IPS-20b (cell line): Measurements from ENCODE around the gene ENGASE.

Source experiments
- H3K27ac ChIP-seq: one replicate; pipeline ENCODE4 v1.5.1; 2013; ENCODE audit warnings: low read length
- H3K27me3 ChIP-seq: 2 replicates; pipeline ENCODE4 v1.6.1; 2013; ENCODE audit warnings: mild to moderate bottlenecking, low read length, inconsistent platforms; ENCODE audit not compliant: insufficient read depth
- H3K36me3 ChIP-seq: 2 replicates; pipeline ENCODE4 v1.6.1; 2013; ENCODE audit warnings: low read depth, mild to moderate bottlenecking, inconsistent platforms, low read length, moderate library complexity; ENCODE audit not compliant: insufficient read depth
- H3K4me1 ChIP-seq: 2 replicates; pipeline ENCODE4 v1.6.1; 2013; ENCODE audit warnings: mild to moderate bottlenecking, control low read depth, inconsistent platforms, low read length, moderate library complexity; ENCODE audit not compliant: insufficient read depth
- H3K4me3 ChIP-seq: 2 replicates; pipeline ENCODE4 v1.5.1; 2013; ENCODE audit warnings: mild to moderate bottlenecking, low read length, inconsistent platforms
- H3K9ac ChIP-seq: 2 replicates; pipeline ENCODE4 v1.6.1; 2013; ENCODE audit warnings: low read depth, mild to moderate bottlenecking, inconsistent platforms, low read length, moderate library complexity
- H3K9me3 ChIP-seq: 2 replicates; pipeline ENCODE4 v1.6.1; 2013; ENCODE audit warnings: mild to moderate bottlenecking, low read depth, low read length, inconsistent platforms; ENCODE audit not compliant: insufficient read depth

Gene ENGASE

GRCh38 chr17:79085921-79086551, 11.4 kb downstream of the ENGASE start:
- no peak overlapping the region for H3K27ac ChIP-seq
- H3K4me1 ChIP-seq: no peaks in the 10 kb centered on the region
- no peak overlapping the region for H3K4me3 ChIP-seq
- H3K27me3 ChIP-seq: no peaks in the 10 kb centered on the region
- H3K9ac ChIP-seq: no peak overlapping the region
- H3K36me3 ChIP-seq: no peaks in the 10 kb centered on the region
- H3K9me3 ChIP-seq: no peaks in the 10 kb centered on the region

- Histone ChIP-seq H3K27ac (no peak overlapping the region), H3K9ac (no peak overlapping the region), H3K9me3 (no peaks in the 10 kb centered on the region), H3K4me3 (no peak overlapping the region), H3K4me1 (no peaks in the 10 kb centered on the region), H3K36me3 (no peaks in the 10 kb centered on the region), H3K27me3 (no peaks in the 10 kb centered on the region)
Measured at GRCh38 chr17:79086609-79087427, 12.2 kb downstream of the ENGASE start.

- Histone ChIP-seq H3K9ac (no peak overlapping the region), H3K4me3 (no peak overlapping the region), H3K9me3 (no peaks in the 10 kb centered on the region), H3K27ac (no peak overlapping the region), H3K27me3 (no peaks in the 10 kb centered on the region), H3K36me3 (no peaks in the 10 kb centered on the region), H3K4me1 (no peaks in the 10 kb centered on the region)
Measured at GRCh38 chr17:79087428-79088143, 13.0 kb downstream of the ENGASE start.

GRCh38 chr17:79088247-79088996, 13.8 kb downstream of the ENGASE start:
- H3K9me3 ChIP-seq: no peaks in the 10 kb centered on the region
- no peaks in the 10 kb centered on the region for H3K4me1 ChIP-seq
- H3K36me3 ChIP-seq: no peaks in the 10 kb centered on the region
- H3K27me3 ChIP-seq: no peaks in the 10 kb centered on the region
- H3K9ac ChIP-seq: no peak overlapping the region
- H3K4me3 ChIP-seq: no peak overlapping the region
- H3K27ac ChIP-seq: no peak overlapping the region

- Histone ChIP-seq H3K27ac (no peak overlapping the region), H3K36me3 (no peaks in the 10 kb centered on the region), H3K9ac (no peak overlapping the region), H3K27me3 (no peaks in the 10 kb centered on the region), H3K4me1 (no peaks in the 10 kb centered on the region), H3K9me3 (no peaks in the 10 kb centered on the region), H3K4me3 (no peak overlapping the region)
Measured at GRCh38 chr17:79088997-79089328, 14.3 kb downstream of the ENGASE start.

GRCh38 chr17:79089720-79090442, 15.3 kb downstream of the ENGASE start:
- Histone ChIP-seq H3K4me1 (no peaks in the 10 kb centered on the region), H3K27ac (no peak overlapping the region), H3K9ac (no peak overlapping the region), H3K4me3 (no peak overlapping the region), H3K36me3 (no peaks in the 10 kb centered on the region), H3K27me3 (no peaks in the 10 kb centered on the region), H3K9me3 (no peaks in the 10 kb centered on the region)

- H3K27ac ChIP-seq: no peak overlapping the region
- H3K9ac ChIP-seq: no peak overlapping the region
- H3K4me1 ChIP-seq: no peaks in the 10 kb centered on the region
- no peaks in the 10 kb centered on the region for H3K9me3 ChIP-seq
- H3K36me3 ChIP-seq: no peaks in the 10 kb centered on the region
- H3K4me3 ChIP-seq: no peak overlapping the region
- H3K27me3 ChIP-seq: no peaks in the 10 kb centered on the region
Measured at GRCh38 chr17:79090443-79091225, 16.0 kb downstream of the ENGASE start.

GRCh38 chr17:79091226-79091670, 16.6 kb downstream of the ENGASE start:
- no peaks in the 10 kb centered on the region; the same call in 1 of the 2 replicates for H3K27me3 ChIP-seq
- no peak overlapping the region for H3K27ac ChIP-seq
- H3K9me3 ChIP-seq: no peaks in the 10 kb centered on the region
- no peak overlapping the region for H3K4me3 ChIP-seq
- no peaks in the 10 kb centered on the region for H3K36me3 ChIP-seq
- H3K4me1 ChIP-seq: no peaks in the 10 kb centered on the region
- H3K9ac ChIP-seq: no peak overlapping the region

- Histone ChIP-seq H3K4me3 (no peak overlapping the region), H3K27me3 (peaks cover under 1% of the 10 kb centered on the region), H3K36me3 (no peaks in the 10 kb centered on the region), H3K9ac (no peak overlapping the region), H3K27ac (no peak overlapping the region), H3K4me1 (no peaks in the 10 kb centered on the region; the same call in 1 of the 2 replicates), H3K9me3 (no peaks in the 10 kb centered on the region)
Measured at GRCh38 chr17:79092567-79092966, 17.9 kb downstream of the ENGASE start.

GRCh38 chr17:79093270-79093669, 18.6 kb downstream of the ENGASE start:
- no peaks in the 10 kb centered on the region for H3K36me3 ChIP-seq
- no peaks in the 10 kb centered on the region for H3K9me3 ChIP-seq
- peaks cover 7% of the 10 kb centered on the region for H3K27me3 ChIP-seq
- no peak overlapping the region for H3K9ac ChIP-seq
- no peak overlapping the region for H3K27ac ChIP-seq
- peaks cover 7% of the 10 kb centered on the region; the same call in 1 of the 2 replicates for H3K4me1 ChIP-seq
- no peak overlapping the region for H3K4me3 ChIP-seq
